GM12878 (cell line): Measurements from ENCODE around the gene AVL9.

Source experiments
- CTCF ChIP-seq, 3 experiments: IDR thresholded peaks in 2 of 3; conservative IDR thresholded peaks in 1 of 3; 2 replicates each; pipeline ENCODE4 v1.5.1; 2011; ENCODE audit warnings: low read depth in 3 of 3, low read length in 3 of 3, mild to moderate bottlenecking in 3 of 3, control low read depth in 2 of 3, moderate library complexity in 2 of 3, inconsistent platforms in 1 of 3, mixed read lengths in 1 of 3; ENCODE audit not compliant: control insufficient read depth in 2 of 3, insufficient read depth in 1 of 3; ENCODE audit errors: extremely low read depth in 1 of 3
- EZH2 ChIP-seq: IDR thresholded peaks from 2 replicates; pipeline ENCODE4 v1.6.1; 2012; ENCODE audit warnings: low read depth, mild to moderate bottlenecking, control low read depth, inconsistent platforms, low read length, borderline replicate concordance; ENCODE audit not compliant: control insufficient read depth
- MXI1 ChIP-seq: fragments of 150-350 bp; IDR thresholded peaks from 2 replicates; pipeline ENCODE4 v1.6.1; 2011; ENCODE audit warnings: low read depth, mild to moderate bottlenecking, inconsistent platforms, low read length, improper control_type of control experiment
- PKNOX1 ChIP-seq: fragments of 450-650 bp; IDR thresholded peaks from 2 replicates; pipeline ENCODE4 v1.6.1; 2016; ENCODE audit warnings: mild to moderate bottlenecking
- POLR2A ChIP-seq: IDR thresholded peaks from 2 replicates; pipeline ENCODE4 v1.6.1; 2011; ENCODE audit warnings: low read depth, mild to moderate bottlenecking, low read length
- SUZ12 ChIP-seq: fragments of 200-600 bp; sonication (generic); IDR thresholded peaks from one replicate; pipeline ENCODE4 v1.6.1; 2018; ENCODE audit warnings: antibody characterized with exemption, mild to moderate bottlenecking; ENCODE audit not compliant: unreplicated experiment
- TBL1XR1 ChIP-seq: IDR thresholded peaks from 2 replicates; pipeline ENCODE4 v1.6.1; 2012; ENCODE audit warnings: low read depth, low read length, improper control_type of control experiment
- ZNF274 ChIP-seq: IDR thresholded peaks from one replicate; pipeline ENCODE4 v1.8.0; 2011; ENCODE audit not compliant: insufficient read length, insufficient read depth
- TF ChIP-seq, protein P1 (sequence below): IDR thresholded peaks from 2 replicates; pipeline ENCODE4 v1.6.1; 2011; ENCODE audit warnings: borderline replicate concordance, low read depth, mild to moderate bottlenecking, moderate library complexity, low read length; ENCODE audit not compliant: insufficient read depth, poor library complexity, severe bottlenecking

- no peak for TF ChIP-seq PKNOX1
- no peak for TF ChIP-seq ZNF274
- no peak for TF ChIP-seq SUZ12
- TF ChIP-seq, protein P1, sequence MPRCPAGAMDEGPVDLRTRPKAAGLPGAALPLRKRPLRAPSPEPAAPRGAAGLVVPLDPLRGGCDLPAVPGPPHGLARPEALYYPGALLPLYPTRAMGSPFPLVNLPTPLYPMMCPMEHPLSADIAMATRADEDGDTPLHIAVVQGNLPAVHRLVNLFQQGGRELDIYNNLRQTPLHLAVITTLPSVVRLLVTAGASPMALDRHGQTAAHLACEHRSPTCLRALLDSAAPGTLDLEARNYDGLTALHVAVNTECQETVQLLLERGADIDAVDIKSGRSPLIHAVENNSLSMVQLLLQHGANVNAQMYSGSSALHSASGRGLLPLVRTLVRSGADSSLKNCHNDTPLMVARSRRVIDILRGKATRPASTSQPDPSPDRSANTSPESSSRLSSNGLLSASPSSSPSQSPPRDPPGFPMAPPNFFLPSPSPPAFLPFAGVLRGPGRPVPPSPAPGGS, result no peak
- no peak for TF ChIP-seq EZH2
- no peak for TF ChIP-seq CTCF (IDR thresholded peaks at IDR 0.05 in 2 of 3, conservative IDR thresholded peaks at IDR 0.05 in 1 of 3; ENCODE audit: control insufficient read depth in 2 of 3, extremely low read depth in 1 of 3, insufficient read depth in 1 of 3, low read depth in 3 of 3, low read length in 3 of 3)
- TF ChIP-seq MXI1, result no peak
- TF ChIP-seq TBL1XR1, result no peak
- TF ChIP-seq POLR2A, result no peak
Observed at GRCh38 chr7:32461484-32461883, 33.8 kb upstream of the AVL9 start.
